T-helper 1 cell treated with Interleukin-12 subunit alpha and Interleukin-12 subunit beta and Interleukin-4 antibody, amounts not matched to agents 30 μg/mL and 1 μg/mL, for 36 hours (primary cell): ENCODE measurements around the gene ARHGAP26.
A peak's percentile ranks its signal among the peaks of the same experiment; 100 is the strongest.

Experiments used
- H3K27ac Mint-ChIP-seq: one replicate; pipeline ENCODE4 v1.8.0; 2021; ENCODE audit warnings: mild to moderate bottlenecking, mixed read lengths
- H3K27me3 Mint-ChIP-seq: one replicate; pipeline ENCODE4 v1.8.0; 2021; ENCODE audit warnings: low read depth, mixed read lengths
- H3K36me3 Mint-ChIP-seq: one replicate; pipeline ENCODE4 v1.8.0; 2021; ENCODE audit warnings: low read depth, mixed read lengths
- H3K4me1 Mint-ChIP-seq: one replicate; pipeline ENCODE4 v1.8.0; 2021; ENCODE audit warnings: low read depth, mixed read lengths
- H3K4me3 Mint-ChIP-seq: one replicate; pipeline ENCODE4 v1.8.0; 2021; ENCODE audit warnings: mild to moderate bottlenecking, moderate library complexity, mixed read lengths
- H3K9me3 Mint-ChIP-seq: one replicate; pipeline ENCODE4 v1.8.0; 2021; ENCODE audit warnings: mixed read lengths

Gene ARHGAP26

DNA sequence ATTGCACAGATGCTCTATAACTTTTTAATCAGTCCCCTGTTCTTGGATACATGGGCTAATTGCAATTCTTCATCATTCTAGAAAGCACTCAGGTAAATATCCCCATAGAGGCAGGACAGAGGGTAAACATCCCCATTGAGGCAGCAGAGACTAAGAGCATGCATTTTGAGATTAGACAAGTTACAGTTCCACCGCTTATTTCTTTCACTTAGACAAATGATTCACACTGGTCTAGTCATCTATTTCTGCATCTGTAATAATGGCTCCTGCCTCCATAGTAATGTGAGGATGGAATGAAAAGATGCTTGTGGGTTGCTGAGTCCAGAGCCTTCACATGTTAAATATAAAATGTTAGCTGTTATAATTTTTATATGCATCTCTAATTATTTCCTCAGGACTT, 276.9 kb downstream of the ARHGAP26 start:
- H3K27ac Mint-ChIP-seq: no peak overlapping the region
- H3K36me3 Mint-ChIP-seq: peaks cover 29% of the 10 kb centered on the region
- H3K4me1 Mint-ChIP-seq: peaks cover 17% of the 10 kb centered on the region
- H3K9me3 Mint-ChIP-seq: no peaks in the 10 kb centered on the region
- H3K4me3 Mint-ChIP-seq: no peak overlapping the region
- H3K27me3 Mint-ChIP-seq: no peaks in the 10 kb centered on the region

DNA sequence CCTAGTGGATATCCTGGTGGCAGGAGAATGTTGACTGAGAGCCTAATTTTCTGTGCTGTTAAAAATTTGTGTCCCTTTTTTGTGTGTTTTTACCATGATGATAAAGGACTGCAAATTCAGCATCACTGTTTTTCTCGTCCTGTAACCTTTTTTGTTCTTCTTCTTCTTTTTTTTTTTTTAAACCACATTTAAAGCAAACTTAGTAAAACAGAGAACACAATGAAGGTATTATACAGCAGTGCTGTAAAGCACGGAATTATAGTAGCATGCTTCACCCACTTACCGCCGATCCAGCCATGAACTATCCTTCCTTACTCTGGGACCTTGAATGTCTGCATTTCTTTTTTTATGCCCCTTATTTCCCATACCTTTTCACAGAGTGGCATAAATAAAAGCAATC, 280.0 kb downstream of the ARHGAP26 start:
- H3K36me3 Mint-ChIP-seq: peaks cover 16% of the 10 kb centered on the region
- H3K4me3 Mint-ChIP-seq: no peak overlapping the region
- no peaks in the 10 kb centered on the region for H3K9me3 Mint-ChIP-seq

DNA sequence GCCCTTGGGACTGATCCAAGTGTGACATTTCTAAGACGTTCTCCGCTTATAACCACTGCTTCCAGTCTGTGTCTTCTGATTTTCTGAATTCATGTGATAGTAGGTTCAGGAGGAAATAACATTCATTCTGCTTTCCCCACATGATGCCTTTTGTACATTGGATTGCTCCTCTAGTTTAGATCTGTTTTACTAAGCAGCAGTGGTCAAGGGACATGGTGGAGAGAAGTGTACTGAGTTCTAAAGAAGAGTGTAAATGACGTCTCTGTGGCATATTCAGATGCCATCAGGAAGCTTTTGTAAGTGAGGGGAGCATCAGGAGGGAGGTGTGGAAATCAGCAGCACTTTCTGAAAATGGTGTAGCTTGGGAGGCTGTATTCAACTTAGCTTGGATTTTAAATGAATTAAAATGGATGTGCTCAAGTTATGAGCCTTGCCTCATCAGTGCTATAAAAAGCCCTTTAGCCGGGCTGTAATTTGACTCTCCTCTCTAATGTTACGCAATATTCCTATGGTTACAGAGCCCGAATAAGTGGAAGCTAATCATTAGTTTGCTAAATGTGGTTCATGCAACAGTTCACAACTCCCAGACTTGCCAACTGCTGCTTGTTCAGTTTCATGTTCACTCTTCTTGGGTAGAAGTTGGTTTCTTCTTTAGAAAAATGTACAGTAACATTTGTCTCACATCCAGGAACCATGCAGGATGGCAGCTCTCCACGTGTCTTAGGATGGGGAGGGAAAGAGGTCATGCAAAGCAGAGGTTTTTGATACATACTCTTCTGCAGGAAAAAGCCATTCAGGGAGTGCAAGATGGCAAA, 281.3 kb downstream of the ARHGAP26 start:
- H3K27ac Mint-ChIP-seq: peak overlapping the region; percentile 47
- no peaks in the 10 kb centered on the region for H3K9me3 Mint-ChIP-seq
- no peaks in the 10 kb centered on the region for H3K27me3 Mint-ChIP-seq
- peaks cover 12% of the 10 kb centered on the region for H3K36me3 Mint-ChIP-seq
- H3K4me1 Mint-ChIP-seq: peaks cover 57% of the 10 kb centered on the region
- no peak overlapping the region for H3K4me3 Mint-ChIP-seq

More for the DNA sequence above, 280.0 kb downstream of the ARHGAP26 start:
- Mint-ChIP-seq H3K27ac (no peak overlapping the region), H3K27me3 (no peaks in the 10 kb centered on the region), H3K4me1 (peaks cover 44% of the 10 kb centered on the region)

DNA sequence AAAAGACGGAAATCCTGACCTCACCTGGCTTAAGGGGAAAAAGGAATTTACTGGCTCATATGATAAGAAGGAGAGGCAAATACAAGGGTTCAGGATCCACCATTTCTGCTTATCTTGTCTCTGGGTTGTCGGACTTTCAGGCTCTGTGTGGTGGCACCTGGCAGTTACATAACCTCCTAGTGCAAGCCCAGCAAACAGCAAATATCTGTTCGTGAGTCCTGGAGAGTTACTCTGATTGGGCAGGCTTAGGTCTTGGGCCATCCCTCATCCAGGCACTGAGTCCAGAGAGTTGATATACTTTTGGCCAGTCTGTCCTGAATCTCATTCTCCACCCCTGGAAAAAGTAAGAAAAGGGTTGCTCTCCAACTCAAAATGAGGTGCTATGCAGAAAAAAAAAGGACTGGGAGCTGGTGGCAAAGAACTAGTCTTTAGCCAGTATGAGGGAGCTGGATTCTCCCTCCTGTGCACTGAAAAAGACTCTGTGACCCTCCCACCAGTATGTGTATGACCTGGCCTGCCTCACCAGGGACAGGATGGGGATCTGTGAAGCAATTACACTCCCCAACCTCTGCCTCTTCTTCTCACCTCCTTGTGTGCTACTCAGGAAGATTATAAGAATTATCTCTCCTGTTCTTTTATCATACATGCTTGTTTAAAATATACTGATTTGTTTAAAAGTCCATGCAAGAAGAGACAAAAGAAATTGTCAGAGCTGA, 282.9 kb downstream of the ARHGAP26 start:
- Mint-ChIP-seq H3K9me3 (no peaks in the 10 kb centered on the region), H3K27me3 (no peaks in the 10 kb centered on the region), H3K36me3 (peaks cover 17% of the 10 kb centered on the region), H3K4me3 (no peak overlapping the region), H3K27ac (no peak overlapping the region), H3K4me1 (peaks cover 68% of the 10 kb centered on the region)

DNA sequence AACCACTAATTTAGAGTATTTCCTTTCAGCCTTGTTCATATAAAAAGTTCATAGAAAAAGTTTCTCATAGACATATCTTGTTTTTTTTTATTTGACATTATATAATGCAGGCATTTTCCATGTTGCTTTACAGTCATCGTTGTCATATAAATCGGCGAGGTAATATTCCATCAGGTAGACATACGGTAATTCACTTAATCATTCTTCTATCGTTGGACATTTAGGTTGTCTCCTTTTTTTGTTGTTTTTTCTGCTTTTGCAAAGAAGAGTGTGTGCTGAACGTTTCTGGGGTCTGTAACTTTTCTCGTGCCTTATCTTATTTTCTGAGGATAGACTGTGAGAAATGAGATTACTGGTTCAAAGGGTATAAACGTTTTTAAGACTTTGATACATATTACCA, 283.6 kb downstream of the ARHGAP26 start:
- Mint-ChIP-seq H3K27ac (peak overlapping the region; percentile 67), H3K27me3 (no peaks in the 10 kb centered on the region), H3K4me1 (peaks cover 68% of the 10 kb centered on the region), H3K9me3 (no peaks in the 10 kb centered on the region), H3K36me3 (peaks cover 23% of the 10 kb centered on the region), H3K4me3 (no peak overlapping the region)

DNA sequence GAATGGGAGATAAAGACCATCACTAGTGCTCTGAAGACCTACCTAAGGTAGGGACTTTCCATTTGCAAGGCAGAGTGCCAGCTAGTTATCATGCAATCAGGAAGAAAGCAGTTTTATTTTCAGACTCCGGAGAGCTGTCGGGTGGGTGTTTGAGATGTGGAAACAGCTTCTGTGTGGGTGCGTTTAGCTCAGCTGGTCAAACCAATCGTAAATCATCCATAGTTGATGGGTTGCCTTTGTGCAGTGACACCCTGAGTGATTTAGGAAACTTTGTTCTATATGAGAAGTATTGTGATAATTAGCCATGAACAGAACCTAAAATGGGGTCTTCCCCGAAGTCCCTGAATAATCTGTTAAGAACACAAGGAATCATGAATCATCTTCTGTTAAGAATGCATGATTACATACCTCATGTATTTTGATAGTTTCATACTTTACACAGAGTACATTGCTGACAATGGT, 284.3 kb downstream of the ARHGAP26 start:
- peak overlapping the region; percentile 67 for H3K27ac Mint-ChIP-seq

DNA sequence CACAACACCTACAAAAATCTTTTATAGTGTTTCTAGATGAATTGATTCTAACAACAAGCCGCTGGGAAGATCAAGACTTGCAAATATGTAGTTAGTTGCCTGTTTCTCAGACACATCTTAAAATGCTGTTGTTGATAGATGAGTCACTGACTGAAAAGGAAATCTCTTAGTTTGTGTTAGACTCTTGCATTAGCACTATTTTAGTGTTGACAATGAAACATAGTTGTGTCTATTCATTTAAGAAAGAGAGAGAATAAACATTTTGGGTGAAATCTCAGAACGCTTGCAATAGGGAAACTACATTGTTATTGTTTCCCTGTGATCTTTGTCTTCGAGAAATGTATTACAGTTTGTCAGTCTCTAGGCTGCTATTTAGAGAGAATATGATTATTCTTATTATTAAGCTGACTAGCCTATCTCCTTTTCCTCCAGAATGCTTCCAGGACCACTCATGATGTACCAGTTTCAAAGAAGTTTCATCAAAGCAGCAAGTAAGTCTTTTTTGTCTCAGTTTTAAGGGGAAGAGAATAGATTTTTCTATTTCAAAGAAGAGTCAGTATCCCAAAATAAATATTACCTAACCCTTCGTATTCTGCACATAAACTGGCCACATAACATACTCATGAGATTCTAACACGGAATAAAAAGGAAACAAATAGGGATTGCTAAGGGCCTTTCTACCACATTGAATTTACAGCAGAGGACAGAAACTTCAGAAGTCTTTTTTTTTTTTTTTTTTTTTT, 285.6 kb downstream of the ARHGAP26 start:
- Mint-ChIP-seq H3K36me3 (peaks cover 29% of the 10 kb centered on the region), H3K27ac (peak overlapping the region; percentile 62), H3K9me3 (no peaks in the 10 kb centered on the region), H3K4me3 (no peak overlapping the region), H3K27me3 (no peaks in the 10 kb centered on the region), H3K4me1 (peaks cover 61% of the 10 kb centered on the region)

More for the DNA sequence above, 284.3 kb downstream of the ARHGAP26 start:
- H3K9me3 Mint-ChIP-seq: no peaks in the 10 kb centered on the region
- H3K4me1 Mint-ChIP-seq: peaks cover 68% of the 10 kb centered on the region
- no peaks in the 10 kb centered on the region for H3K27me3 Mint-ChIP-seq
- H3K36me3 Mint-ChIP-seq: peaks cover 24% of the 10 kb centered on the region
- peak overlapping the region; percentile 34 for H3K4me3 Mint-ChIP-seq

DNA sequence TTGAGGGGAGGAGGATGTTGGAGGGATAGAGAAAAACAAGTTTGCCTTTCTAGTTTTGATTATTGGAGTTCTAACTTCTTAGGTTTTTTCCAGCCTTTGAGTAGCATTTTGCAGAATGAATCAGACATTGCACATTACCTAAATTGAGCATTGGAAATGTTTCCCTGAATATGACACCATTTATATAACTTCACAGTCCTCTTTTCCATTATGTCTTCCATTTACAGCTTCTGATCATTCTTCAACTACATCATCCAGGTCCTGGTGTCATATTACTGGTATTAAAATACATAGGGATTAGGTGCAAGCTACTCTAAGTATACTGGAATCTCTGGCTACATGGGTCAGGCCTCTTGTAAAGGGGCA, 286.1 kb downstream of the ARHGAP26 start:
- Mint-ChIP-seq H3K27me3 (no peaks in the 10 kb centered on the region), H3K9me3 (no peaks in the 10 kb centered on the region), H3K4me3 (no peak overlapping the region), H3K4me1 (peaks cover 58% of the 10 kb centered on the region), H3K36me3 (peaks cover 27% of the 10 kb centered on the region), H3K27ac (peak overlapping the region; percentile 62)

DNA sequence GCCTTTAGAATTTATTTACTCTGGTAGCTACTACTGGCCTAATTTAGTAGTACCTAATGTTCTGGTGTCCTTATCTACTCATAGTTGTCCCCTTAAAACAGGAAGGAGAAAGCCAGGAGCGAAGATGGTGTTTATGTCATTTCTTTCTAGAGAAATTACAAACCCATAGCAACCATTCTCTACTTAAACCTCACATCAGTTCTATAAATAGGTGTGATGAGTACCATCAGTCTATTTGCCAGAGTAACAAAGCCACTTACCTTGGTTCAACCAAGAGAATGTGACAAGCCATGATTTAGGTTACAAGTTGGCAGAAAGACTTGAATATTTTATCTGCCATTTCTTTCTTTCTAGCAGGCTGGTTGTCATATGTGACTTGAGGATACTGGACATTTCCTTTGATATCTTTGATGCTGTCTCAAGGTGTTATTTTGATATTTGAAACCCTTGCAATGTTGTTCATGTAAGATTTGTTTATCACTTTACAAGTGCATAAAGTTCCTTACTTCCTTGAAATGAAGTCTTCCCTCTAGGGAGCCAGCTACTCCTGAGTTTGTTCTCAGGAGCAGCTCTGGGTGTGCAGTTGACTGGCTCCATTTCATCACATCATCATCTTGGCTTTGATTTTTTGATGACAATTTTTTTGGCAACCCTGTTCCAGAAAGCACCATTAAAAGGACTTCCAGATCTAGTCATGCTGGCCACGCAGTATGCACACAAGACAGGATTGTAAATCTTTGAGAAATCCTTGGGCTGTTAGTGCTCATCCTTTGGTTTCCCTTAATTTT, 286.8 kb downstream of the ARHGAP26 start:
- Mint-ChIP-seq H3K4me1 (peaks cover 54% of the 10 kb centered on the region), H3K36me3 (peaks cover 26% of the 10 kb centered on the region), H3K9me3 (no peaks in the 10 kb centered on the region), H3K27me3 (no peaks in the 10 kb centered on the region), H3K27ac (peak overlapping the region; percentile 62), H3K4me3 (no peak overlapping the region)

DNA sequence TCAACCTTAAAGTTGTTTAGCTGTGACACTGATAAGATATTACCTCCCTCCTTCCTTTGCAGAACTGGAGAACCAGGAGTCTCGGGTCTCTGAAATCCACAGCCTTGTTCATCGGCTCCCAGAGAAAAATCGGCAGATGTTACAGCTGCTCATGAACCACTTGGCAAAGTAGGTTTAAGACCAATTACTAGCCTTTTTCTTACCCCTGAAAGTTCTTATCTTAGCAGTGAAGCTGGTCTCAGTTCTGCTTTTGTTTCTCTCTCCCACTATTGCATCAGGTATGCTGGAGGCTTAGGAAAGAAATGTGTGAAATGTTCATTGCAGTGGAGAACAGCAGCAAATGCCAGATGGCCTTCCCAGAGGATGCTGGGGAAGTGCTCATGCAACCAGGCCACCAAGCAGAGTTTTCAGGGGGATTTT, 287.4 kb downstream of the ARHGAP26 start:
- H3K4me1 Mint-ChIP-seq: peaks cover 53% of the 10 kb centered on the region
- H3K27me3 Mint-ChIP-seq: no peaks in the 10 kb centered on the region
- H3K9me3 Mint-ChIP-seq: no peaks in the 10 kb centered on the region
- H3K27ac Mint-ChIP-seq: no peak overlapping the region
- no peak overlapping the region for H3K4me3 Mint-ChIP-seq
- H3K36me3 Mint-ChIP-seq: peaks cover 29% of the 10 kb centered on the region

DNA sequence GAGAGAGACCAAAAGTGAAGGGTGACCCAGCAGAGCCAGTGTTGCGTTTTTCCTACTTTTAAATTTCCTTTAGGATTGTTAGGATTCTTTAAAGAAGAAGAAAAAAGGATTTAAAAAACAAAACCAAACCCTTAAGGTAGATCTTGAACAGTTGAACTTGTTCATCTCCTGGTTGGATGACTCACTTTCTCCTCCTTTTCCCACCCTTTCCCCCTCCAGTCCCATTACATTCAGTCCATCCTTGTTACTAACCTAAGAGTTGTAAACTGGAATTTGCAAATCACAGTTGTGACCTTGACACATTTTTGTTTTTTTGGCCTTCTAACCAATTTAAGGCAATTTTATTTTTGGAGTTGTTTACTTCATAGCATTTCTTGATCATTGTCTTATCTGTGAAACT, 289.2 kb downstream of the ARHGAP26 start:
- no peaks in the 10 kb centered on the region for H3K9me3 Mint-ChIP-seq
- H3K27ac Mint-ChIP-seq: no peak overlapping the region
- peaks cover 41% of the 10 kb centered on the region for H3K36me3 Mint-ChIP-seq
- H3K27me3 Mint-ChIP-seq: no peaks in the 10 kb centered on the region
- peaks cover 40% of the 10 kb centered on the region for H3K4me1 Mint-ChIP-seq
- H3K4me3 Mint-ChIP-seq: no peak overlapping the region

DNA sequence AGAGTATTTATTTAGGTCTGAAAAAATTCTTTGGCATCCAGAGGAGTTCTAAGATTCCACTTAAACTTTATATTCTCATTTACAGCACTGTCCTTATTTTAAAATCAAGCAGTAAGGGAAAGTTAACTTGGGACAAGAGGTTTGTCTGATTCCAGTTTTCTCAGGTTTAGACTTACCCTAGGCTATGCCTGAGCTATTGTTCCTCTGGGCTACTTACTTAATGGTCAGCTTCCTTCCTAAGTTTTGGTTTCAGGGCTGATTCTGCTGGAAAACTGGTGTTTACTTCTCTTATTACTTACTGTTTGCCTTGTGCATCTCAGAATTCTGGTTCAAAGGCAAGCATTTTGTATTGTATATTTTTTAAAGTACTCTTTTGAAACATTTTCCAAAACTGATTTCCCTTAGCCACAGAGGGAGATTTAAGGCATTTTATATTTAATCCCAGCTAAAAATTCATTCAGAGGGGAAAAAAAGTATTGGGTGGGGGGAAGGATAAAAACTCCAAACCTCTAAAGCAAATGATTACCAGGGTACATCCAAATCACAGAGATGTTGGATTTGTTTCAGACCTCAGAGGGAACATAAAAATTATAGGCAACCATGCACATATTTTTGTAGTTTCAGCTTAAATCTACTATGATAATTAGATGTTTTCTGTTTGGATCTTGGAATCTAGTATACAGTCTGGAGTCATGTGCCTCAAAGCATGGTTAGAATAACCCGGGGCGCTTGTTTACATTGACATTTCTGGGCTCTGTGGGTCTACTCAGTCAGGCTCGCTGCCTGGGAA, 290.0 kb downstream of the ARHGAP26 start:
- Mint-ChIP-seq H3K27ac (no peak overlapping the region), H3K4me3 (no peak overlapping the region), H3K36me3 (peaks cover 40% of the 10 kb centered on the region), H3K27me3 (no peaks in the 10 kb centered on the region), H3K9me3 (no peaks in the 10 kb centered on the region), H3K4me1 (peaks cover 34% of the 10 kb centered on the region)

DNA sequence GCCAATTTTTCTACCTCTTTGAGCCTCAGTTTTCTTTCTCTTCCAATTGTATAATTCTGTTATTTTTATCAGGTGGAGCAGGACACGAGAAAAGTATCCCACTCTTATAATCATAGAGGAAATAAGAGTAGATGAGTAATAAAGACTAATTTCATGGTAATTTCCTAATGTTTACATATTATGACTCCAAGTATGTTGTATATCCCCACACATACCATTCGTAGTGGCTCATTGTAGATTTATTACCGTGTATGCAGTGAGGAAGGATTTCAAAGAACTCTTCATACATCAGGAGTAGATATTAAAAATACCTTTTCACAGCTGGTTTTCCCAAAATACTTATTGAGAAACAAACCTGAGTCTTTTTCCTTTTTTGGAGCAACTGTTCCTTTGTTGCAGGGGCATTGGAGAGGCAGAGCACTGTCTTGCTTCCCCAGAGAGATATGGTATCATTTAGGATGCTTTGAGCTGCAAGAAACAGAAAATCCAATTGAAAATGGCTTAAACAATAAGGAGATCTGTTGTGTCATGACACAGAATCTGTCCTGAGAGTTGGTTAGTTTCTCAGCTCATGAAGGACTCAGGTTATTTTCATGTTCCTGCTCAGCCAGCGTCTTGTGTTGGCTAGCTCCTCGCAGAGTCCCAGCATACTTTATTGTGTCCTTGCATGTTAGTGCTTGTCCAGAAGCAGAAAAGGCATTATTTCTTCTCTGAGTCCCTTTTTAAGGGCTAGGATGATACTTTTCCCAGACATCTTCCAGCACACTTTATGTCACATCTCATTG, 291.2 kb downstream of the ARHGAP26 start:
- Mint-ChIP-seq H3K4me1 (peaks cover 28% of the 10 kb centered on the region), H3K9me3 (no peaks in the 10 kb centered on the region), H3K4me3 (no peak overlapping the region), H3K27ac (no peak overlapping the region), H3K27me3 (no peaks in the 10 kb centered on the region), H3K36me3 (peaks cover 40% of the 10 kb centered on the region)
